ENCODE results near the gene PVALEF.
A peak's percentile ranks its signal among the peaks of the same experiment; 100 is the strongest.

PVALEF gene

DNA sequence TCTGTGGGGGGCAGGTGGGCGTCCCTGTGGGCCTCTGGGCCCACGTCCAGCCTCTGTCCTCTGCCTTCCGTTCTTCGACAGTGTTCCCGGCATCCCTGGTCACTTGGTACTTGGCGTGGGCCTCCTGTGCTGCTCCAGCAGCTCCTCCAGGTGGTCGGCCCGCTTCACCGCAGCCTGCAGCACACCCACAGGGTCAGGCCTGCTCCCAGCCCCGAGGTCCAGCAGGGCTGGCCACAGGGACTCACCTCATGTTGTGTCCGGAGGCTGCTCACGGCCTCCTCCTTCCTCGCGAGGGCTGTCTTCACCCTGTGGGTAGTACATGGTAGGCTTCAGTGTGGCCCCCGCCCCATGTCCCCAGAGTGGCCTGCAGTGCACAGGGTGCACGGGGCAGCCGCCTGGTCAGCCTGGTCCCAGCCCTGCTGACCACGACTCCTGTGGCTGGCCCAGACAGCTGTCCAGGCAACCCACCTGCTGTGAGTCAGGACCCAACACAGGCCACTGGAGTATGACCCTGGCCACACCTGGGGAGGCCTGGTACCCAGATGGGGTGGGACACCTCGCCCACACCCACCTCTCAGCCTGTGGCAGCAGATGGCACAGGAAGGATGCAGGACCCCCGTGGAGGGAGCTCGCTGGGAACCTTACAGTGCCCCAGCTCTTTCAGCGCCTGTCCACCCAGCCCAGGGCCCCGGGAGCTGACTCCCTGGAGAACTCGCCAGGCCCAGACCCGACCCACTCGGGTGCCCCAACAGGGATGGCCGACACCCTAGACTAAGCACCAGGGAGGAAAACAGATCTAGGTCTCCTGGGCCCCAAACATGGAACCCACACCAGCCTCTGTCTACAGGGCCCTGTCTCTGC is 24.6 kb downstream of the PVALEF start:
- Histone ChIP-seq H3K27ac (ENCODE audit: poor library complexity, severe bottlenecking) (no peak overlapping the region), H3K9me3 (ENCODE audit: severe bottlenecking) (no peaks in the 10 kb centered on the region), H3K27me3 (ENCODE audit: insufficient read depth, poor library complexity, severe bottlenecking) (peaks cover 1% of the 10 kb centered on the region), H3K36me3 (ENCODE audit: low read depth) (no peaks in the 10 kb centered on the region; the same call in 1 of the 2 replicates), H3K4me1 (ENCODE audit: insufficient read depth, poor library complexity, severe bottlenecking) (no peaks in the 10 kb centered on the region), H3K4me3 (ENCODE audit: severe bottlenecking) (no peak overlapping the region)
- TF ChIP-seq, protein P1, sequence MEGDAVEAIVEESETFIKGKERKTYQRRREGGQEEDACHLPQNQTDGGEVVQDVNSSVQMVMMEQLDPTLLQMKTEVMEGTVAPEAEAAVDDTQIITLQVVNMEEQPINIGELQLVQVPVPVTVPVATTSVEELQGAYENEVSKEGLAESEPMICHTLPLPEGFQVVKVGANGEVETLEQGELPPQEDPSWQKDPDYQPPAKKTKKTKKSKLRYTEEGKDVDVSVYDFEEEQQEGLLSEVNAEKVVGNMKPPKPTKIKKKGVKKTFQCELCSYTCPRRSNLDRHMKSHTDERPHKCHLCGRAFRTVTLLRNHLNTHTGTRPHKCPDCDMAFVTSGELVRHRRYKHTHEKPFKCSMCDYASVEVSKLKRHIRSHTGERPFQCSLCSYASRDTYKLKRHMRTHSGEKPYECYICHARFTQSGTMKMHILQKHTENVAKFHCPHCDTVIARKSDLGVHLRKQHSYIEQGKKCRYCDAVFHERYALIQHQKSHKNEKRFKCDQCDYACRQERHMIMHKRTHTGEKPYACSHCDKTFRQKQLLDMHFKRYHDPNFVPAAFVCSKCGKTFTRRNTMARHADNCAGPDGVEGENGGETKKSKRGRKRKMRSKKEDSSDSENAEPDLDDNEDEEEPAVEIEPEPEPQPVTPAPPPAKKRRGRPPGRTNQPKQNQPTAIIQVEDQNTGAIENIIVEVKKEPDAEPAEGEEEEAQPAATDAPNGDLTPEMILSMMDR (IDR thresholded peaks at IDR 0.05; ENCODE audit: poor library complexity, severe bottlenecking) = peak; percentile 7
- ATAC-seq (ENCODE audit: low read depth) (peak; percentile 28; the same call in 2 of the 3 replicates), DNase-seq (ENCODE audit: low spot score) (no peak)

DNA sequence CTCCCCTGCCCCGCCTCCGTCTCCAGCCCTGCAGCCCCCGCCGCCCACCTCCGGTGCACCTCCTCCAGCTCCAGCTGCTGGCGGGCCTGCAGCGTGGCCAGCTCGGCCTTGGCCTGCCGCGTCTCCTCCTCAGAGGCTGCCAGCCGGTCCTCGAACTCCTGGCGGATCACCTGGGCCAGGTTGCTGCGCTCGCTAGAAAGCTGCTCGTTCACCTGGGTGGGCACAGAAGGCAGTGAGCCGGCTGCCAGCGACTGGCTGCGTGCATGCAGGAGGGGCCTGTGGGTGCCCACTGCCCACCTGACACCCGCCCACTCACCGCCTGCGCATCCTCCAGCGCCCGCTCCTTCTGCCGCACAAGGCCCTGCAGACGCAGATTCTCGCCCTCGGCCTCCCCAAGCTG is 25.3 kb downstream of the PVALEF start:
- H3K9me3 ChIP-seq (ENCODE audit: severe bottlenecking) = no peaks in the 10 kb centered on the region
- H3K4me1 ChIP-seq (ENCODE audit: insufficient read depth, poor library complexity, severe bottlenecking) = no peaks in the 10 kb centered on the region
- no peaks in the 10 kb centered on the region for H3K27me3 ChIP-seq (ENCODE audit: insufficient read depth, poor library complexity, severe bottlenecking)
- H3K36me3 ChIP-seq (ENCODE audit: low read depth) = no peaks in the 10 kb centered on the region; the same call in 1 of the 2 replicates
- ATAC-seq (ENCODE audit: low read depth) (no peak), DNase-seq (ENCODE audit: low spot score) (no peak)
- no peak overlapping the region for H3K27ac ChIP-seq (ENCODE audit: poor library complexity, severe bottlenecking)
- no peak overlapping the region for H3K4me3 ChIP-seq (ENCODE audit: severe bottlenecking)
- TF ChIP-seq, protein P1 (IDR thresholded peaks at IDR 0.05; ENCODE audit: poor library complexity, severe bottlenecking) = no peak

DNA sequence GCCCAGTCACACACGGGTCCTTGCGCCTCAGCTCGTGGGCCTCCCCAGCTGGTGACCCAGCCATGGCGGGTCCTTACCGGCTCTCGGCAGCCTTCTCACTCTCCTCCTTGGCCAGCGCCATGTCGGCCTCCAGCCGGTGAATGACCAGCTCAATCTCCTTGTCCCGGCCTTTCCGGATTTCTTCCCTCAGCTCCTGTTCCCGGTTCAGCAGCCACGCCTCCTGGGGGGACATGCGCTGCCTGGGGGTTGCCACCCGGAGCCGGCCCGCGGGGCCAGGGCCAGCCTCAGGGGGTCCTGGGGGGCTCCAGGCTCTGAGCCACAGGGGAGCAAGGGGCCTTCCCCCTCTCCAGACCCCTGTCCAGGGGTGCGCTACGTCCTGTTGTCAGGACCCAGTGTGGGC is 25.8 kb downstream of the PVALEF start:
- no peak overlapping the region for H3K27ac ChIP-seq (ENCODE audit: poor library complexity, severe bottlenecking)
- DNase-seq (ENCODE audit: low spot score) (no peak), ATAC-seq (ENCODE audit: low read depth) (no peak)
- no peaks in the 10 kb centered on the region for H3K4me1 ChIP-seq (ENCODE audit: insufficient read depth, poor library complexity, severe bottlenecking)
- no peaks in the 10 kb centered on the region for H3K27me3 ChIP-seq (ENCODE audit: insufficient read depth, poor library complexity, severe bottlenecking)
- TF ChIP-seq, protein P1 (IDR thresholded peaks at IDR 0.05; ENCODE audit: poor library complexity, severe bottlenecking) = no peak
- H3K36me3 ChIP-seq (ENCODE audit: low read depth) = no peaks in the 10 kb centered on the region; the same call in none of the 2 replicates
- H3K4me3 ChIP-seq (ENCODE audit: severe bottlenecking) = no peak overlapping the region
- no peaks in the 10 kb centered on the region for H3K9me3 ChIP-seq (ENCODE audit: severe bottlenecking)

DNA sequence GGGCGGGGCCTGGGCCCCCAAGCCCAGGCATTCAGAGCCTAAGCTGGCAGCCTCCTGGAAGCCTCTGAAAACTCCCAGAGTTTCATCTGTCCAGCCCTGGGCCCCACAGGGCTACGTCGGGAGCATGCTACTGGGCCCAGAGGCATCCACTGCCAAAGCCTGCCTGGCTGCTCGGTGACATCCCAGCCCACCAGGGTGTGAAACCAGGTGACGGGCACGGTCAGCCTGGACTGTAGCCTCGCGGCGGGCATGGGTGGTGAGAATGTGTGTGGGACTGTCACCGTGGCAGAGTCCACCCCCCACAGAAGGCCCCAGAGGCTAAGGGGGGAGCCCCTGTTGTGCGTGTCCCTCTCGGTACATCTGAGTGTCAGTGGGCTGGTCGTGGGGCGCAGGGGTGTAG is 26.3 kb downstream of the PVALEF start:
- Histone ChIP-seq H3K36me3 (ENCODE audit: low read depth) (no peaks in the 10 kb centered on the region; the same call in none of the 2 replicates), H3K4me3 (ENCODE audit: severe bottlenecking) (no peak overlapping the region)
- no peak for ATAC-seq (ENCODE audit: low read depth)

More for the DNA sequence above, 26.3 kb downstream of the PVALEF start:
- Histone ChIP-seq H3K4me1 (ENCODE audit: insufficient read depth, poor library complexity, severe bottlenecking) (no peaks in the 10 kb centered on the region), H3K27me3 (ENCODE audit: insufficient read depth, poor library complexity, severe bottlenecking) (no peaks in the 10 kb centered on the region), H3K9me3 (ENCODE audit: severe bottlenecking) (no peaks in the 10 kb centered on the region), H3K27ac (ENCODE audit: poor library complexity, severe bottlenecking) (no peak overlapping the region)
- no peak for DNase-seq (ENCODE audit: low spot score)
- TF ChIP-seq, protein P1 (IDR thresholded peaks at IDR 0.05; ENCODE audit: poor library complexity, severe bottlenecking) = no peak
